NK-92 (cell line): ENCODE results near the gene PEX6.
"Not testable (repeated sequence)": the region's sequence is repeated elsewhere in the genome, so short reads cannot be mapped to it uniquely, and the experiment has no call there.

Experiments used
- DNase-seq: peaks from one replicate; lab custom pipeline; 2025; ENCODE audit not compliant: unreplicated experiment; lab: John Stamatoyannopoulos, UW

The PEX6 gene

DNA sequence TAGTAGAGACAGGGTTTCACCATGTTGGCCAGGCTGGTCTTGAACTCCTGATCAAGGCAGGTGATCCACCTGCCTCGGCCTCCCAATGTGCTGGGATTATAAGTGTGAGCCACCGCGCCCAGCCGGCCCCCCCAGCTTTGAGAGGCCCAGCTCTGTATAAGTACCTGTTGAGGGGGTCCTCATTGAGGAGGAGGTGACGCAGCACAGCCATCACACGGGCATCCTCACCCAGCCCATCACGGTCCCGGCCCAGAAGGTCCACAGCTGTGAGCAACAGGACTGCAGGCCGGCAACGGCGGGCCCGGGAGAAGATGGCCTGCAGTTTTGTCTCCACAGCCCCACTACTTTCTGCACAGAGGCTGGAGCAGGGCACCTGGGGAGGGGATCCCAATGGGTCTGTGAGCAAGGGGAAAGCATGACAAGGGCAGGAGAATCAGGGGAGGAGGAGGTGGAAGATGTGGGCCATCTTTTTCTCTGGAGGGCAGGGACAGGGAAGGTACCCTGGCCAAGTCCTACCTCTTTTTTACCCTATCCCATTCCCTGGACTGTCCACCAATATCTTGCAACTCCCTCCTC is 10.8 kb downstream of the PEX6 start:
- DNase-seq, result no peak

DNA sequence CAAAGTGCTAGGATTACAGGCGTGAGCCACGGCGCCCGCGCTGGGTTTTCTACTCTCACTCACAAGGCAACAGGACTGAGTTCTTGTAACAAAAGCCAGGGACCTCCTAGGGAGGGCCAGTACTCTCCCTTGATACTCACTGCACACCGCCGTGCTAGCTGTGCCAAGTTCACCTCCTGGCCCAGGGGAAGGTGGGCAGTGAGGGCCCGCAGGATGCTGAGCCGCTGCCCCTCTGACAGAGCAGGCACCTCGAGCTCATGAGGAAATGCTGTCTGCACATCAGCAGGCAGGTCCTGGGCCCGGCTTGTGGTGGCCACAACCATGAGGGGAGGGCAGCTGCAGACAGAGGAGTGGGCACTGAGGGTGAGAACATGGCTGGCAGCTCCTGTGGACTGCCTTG is 11.8 kb downstream of the PEX6 start:
- DNase-seq, result no peak

DNA sequence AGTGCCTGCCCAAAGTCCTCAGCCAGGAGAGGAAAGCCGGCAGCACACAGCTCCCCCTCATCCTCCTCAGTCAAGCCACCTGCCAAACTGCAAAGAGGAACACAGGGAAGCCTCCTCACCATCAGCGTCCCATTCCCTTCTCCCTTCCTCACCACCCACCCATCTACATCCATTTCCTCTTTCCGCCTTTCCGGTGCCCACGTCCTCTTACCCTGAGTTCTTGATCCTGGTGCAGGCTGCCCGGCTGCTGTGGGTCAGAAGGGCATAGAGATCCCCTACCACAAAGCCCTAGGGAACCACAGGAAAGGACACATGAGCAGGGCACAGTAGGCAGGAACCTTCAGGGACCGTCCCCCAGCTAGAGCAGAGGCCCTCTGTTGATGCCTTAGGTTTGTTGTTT is 12.4 kb downstream of the PEX6 start:
- DNase-seq, result no peak

DNA sequence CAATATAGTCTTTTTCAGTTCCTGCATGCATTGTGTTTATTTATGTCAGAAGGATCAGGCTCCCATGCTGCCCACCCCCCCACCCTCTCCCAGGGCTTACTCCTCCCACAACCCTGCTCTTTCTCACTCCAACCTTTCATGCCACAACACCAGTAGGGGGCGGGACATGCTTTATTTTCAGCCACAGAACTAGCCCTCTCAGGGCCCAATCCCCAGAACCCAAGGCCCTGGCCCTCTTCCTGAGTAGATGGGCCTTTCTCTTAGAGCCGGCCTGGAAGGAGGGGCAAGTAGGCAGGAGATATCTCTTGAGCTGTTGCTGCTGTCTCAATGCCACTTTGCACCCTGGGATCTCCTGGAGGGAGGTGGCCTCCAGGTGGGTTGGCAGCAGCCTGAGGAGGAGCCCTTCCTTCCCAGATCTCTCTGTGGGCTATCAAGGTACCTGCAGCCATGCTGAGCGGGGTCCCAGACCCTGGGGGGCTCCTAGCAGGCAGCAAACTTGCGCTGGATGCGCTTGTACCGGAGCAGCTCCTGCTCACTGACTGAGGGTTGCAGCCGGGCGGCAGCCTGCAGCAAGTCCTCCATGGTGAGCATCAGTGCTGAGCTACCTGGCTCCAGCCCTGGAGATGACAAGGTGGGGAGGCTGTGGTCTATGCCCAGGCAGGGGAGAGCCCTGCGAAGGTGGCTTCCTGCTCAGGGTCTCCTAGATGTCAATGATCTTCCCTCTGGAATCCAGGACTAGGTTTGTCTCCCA is 15.0 kb downstream of the PEX6 start:
- DNase-seq, result no peak

DNA sequence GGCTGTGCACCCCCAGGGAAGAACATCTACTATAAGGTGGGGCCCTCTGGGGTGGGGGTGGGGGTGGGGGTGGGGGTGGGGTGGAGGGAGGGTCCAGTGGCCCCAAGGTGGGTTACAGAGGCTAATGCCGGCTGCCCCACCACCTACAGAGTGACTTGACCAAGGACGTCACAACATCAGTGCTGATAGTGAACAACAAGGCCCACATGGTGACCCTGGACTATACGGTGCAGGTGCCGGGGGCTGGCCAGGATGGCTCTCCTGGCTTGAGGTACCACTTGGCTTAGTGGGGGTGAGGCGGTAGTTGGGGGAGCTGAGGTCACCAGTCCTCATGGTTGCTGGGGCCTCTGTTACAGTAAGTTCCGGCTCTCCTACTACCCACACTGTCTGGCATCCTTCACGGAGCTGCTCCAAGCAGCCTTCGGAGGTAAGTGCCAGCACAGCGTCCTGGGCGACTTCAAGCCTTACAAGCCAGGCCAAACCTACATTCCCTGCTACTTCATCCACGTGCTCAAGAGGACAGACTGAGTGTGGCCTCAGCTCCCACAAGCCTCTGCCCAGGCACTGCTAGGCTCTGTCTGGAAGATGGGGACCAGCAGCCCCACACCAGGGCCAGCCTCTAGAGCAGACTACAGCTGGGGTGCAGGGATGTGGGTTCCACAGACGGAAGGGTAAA is 15.7 kb downstream of the PEX6 start:
- no peak for DNase-seq

DNA sequence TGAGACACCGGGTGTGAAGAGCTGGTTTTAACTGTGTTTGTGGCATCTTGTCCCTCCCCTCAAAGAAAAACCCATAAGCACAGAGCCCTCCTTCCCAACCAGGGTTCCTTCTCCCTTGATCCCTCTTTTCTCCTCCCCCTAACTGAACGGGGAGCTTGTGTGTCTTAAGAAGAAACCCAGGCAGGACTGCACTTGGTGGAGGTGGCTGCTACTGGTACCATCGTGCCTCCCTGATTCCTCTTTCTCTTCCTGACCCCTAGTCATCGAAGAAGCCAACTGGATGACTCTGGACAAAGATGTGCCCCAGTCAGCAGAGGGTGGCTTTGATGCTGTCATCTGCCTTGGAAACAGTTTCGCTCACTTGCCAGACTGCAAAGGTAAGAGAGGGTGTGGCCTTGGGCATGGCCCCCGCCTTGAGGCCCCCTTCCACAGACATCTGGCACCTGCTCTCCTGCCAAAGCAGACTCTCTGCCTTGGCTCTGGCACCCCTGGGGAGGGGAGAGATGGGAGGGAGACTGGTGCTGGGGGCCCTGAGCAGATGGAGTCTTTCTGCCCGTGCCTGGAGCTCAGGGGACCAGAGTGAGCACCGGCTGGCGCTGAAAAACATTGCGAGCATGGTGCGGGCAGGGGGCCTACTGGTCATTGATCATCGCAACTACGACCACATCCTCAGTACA is 16.3 kb downstream of the PEX6 start:
- DNase-seq, result no peak

DNA sequence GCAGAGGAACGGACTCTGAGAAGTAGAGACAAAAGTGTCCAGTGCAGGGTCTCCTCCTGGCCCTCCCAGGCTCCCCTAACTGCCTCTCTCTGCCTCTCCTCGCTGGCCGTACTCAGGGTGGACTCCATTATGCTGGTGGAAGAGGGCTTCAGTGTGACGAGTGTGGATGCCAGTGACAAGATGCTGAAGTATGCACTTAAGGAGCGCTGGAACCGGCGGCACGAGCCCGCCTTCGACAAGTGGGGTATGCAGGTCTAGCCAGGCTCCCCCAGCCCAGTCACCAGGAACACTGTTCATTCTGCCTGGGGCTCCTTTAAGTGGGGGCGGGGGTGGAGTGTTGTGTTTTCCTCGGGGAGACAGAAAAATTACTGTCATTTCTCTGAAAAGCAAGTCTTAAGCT is 16.9 kb downstream of the PEX6 start:
- DNase-seq, result no peak

DNA sequence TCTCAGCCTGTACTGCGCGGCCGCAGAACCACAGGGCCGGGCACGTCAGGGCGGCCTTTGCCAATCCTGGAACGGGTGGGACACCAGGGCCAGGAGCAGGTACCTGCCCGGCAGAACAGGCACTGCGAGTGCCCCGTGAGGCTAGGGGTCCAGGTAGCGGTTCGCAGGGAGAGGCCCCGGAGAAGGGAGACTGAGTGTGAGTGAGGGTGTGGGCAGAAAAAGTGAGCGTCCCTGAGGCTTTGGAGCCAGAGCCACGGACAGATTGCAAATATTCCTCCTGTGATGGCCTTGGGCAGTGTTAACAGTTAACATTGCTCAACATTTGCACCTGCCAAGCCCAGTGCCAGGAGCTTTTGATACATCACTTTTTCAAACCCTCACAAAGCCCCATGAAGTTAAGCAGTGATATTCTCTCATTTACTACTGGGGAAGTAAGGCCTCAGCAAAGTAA is 17.9 kb downstream of the PEX6 start:
- DNase-seq, result no peak

DNA sequence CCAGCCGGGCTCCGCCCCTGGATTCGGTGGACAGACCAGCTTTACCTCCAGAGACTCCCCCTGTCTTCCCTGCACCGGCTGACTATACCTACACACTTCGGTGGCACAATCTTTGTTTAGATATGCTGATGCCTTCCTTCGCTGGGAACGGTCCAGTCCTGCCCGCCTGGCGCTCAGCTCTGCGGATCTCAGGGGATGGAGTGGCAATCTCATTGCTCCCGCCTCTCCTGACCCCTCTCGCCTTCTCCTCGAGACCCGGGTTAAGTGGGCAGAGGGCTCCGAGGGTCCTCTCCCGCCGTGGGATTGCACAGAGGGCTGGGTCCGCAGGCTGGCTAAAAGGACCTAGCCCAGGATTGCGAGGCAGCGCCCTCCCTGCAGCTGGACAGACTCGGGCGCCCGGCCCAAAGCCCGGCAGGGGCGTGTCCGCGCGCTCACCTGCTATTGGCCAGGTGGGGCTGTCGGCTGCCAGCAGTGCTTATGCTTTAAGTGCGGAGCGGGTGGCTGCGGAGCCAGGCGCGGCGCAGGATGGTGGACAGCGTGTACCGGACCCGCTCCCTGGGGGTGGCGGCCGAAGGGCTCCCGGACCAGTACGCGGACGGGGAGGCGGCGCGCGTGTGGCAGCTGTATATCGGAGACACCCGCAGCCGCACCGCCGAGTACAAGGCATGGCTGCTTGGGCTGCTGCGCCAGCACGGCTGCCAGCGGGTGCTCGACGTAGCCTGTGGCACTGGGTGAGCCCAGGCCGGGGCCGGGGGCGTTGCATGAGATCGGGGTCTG is 18.6 kb downstream of the PEX6 start, which contains the start of gene GNMT:
Gene GNMT (plus strand): TSS at position 512 of the 777 bp plus-strand sequence. CDS start 14 bp downstream, at position 526.
- DNase-seq, result no peak

DNA sequence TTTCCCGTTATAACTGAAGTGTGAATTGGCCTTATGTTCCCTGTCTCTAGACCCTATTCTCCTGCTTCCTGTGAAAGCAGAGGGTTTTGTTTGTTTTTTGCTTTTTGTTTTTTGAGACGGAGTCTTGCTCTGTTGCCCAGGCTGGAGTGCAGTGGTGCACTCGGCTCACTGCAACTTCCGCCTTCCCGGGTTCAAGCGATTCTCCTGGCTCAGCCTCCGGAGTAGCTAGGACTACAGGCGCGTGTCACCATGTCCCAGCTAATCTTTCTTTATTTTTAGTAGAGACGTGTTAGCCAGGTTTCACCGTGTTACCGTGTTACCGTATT is 19.1 kb downstream of the PEX6 start:
- DNase-seq, result no peak

DNA sequence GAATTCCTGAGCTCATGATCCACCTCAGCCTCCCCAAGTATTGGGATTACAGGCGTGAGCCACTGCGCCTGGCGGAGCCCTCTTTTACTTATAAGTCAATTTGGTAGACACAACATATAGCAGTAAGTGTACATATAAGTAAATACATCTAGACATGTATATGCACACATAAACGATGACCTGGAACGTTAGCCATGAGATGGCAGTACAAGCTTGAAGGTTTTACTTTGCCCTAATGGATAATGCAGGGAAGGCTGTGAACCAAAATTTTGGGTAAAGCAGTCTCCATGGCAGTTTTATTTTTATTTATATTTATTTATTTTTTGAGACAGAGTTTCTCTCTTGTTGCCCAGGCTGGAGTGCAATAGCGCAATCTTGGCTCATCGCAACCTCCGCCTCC is 20.9 kb downstream of the PEX6 start:
- no peak for DNase-seq

DNA sequence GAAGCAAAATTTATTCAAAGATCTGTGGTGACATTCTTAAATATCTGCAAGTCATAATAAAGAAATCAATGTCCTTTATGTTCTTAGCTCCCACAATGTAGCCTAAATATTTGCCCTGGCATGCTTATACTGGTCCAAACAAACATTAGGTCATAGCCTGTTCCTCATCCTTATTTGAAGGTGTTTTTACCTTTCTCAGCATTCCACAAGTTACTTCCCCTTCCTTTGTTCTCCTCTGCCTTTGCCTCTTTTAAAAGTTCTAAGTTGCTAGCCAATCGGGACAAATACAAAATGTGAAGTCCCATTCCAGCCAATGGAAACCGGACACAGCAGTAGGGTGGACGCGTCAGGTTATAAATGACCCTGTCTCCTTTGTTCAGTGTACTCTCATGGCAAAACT is 24.6 kb downstream of the PEX6 start:
- DNase-seq, result not testable (repeated sequence)

DNA sequence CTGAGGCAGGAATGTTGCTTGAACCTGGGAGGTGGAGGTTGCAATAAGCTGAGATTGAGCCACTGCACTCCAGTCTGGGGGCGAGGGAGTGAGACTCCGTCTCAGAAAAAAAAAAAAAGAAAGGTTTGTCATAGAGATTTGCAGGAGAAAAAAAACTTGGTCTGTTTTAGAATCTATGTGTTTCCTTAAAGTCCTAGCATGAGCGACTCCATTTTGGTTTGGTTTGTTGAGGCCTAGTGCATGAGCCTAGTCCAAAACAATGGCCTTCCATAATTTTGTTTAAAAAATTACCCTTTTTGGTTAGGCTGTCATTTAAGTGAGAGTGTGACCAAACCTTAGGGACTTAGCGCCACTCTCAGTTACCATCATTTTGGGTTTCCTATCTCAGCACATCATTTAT is 26.6 kb downstream of the PEX6 start:
- DNase-seq, result no peak

DNA sequence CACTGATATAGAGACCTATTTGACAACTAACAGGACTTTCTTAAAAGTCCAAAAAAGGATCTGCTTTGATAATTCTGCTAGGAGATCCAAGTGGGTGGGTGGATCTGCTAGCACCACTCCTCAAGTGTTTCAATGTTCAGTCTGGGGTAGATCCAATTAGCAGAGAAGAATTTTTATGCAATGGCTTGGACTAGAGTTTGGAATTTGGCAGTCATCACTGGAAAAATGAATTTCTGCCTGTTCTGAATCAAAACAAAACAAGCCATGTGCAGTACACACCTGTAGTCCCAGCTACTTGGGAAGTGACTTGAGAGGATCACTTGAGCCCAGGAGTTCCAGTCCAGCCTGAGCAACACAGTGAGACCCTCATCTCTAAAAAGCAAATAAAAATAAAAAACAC is 31.0 kb downstream of the PEX6 start:
- no peak for DNase-seq

DNA sequence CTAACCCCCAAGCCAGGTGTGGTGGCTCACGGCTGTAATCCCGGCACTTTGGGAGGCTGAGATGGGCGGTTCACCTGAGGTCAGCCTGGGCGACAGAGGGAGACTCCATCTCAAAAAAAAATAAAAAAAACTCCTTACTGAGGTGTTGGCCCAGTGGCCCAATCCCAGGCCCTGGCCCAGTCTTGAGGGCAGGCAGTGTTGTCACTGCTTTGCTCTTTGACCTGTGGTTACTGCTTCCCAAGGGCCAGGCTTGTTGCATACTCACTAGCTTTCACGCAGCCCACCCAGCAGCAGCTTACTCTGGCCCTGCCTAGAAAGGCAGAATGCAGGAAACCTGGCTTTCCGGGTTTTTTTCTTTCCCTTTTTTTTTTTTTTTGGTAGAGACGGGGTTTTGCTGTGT is 36.5 kb downstream of the PEX6 start:
- DNase-seq, result no peak

DNA sequence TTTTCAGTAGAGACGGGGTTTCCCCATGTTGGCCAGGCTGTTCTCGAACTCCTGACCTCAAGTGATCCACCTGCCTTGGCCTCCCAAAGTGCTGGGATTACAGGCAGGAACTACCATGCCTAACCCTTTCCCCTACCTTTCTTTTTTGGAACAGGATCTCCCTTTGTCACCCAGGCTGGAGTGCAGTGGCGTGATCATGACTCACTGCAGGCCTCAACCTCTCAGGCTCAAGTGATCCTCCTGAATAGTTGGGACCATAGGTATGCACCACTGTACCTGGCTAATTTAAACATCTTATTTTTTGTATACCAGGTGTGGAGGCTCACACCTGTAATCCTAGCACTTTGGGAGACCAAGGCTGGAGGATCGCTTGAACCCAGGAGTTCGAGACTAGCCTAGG is 37.6 kb downstream of the PEX6 start:
- not testable (repeated sequence) for DNase-seq

DNA sequence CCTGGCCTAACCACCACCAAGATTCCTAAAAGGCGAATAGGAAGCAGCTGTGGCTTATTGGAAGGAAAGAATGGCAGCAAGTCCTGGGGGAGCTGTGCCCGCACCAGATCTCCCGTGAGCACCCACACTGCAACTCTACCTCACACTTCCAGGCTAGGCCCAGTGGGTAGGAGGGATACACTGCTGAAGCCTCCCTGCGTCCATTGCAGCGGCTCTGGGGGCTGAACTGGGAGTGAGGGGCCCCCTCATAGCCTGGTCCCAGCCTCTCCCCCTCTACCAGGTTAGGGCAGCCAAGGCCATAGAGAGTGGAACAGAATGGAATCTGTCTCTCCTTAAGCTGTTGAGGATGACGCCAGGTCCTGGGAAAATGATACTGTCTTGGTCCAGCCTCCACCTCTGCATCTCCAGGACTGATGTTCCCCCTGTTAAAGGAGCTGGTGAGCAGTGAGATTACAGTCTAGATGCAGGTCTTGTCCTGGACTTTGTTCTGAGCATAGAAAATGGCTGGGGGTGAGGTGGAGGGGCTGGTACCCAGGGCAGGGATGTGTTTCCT is 38.4 kb downstream of the PEX6 start:
- no peak for DNase-seq

DNA sequence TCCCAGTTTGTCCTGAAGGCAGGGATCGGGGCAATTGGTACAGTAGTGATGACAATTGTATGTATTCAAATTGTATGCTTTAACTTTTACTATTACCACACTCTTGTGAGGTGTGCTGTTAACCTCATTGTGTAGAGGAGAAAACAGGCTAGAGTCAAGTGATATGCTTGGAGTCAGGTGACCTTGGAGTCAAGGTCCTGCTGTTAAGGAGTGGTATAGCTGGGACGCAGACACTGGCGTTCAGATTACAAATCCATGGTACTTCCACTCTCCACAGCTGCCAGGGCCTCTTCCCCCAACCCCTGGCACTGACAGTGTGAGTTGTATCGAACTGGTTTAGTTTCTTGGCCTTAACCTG is 39.2 kb downstream of the PEX6 start:
- DNase-seq, result no peak

DNA sequence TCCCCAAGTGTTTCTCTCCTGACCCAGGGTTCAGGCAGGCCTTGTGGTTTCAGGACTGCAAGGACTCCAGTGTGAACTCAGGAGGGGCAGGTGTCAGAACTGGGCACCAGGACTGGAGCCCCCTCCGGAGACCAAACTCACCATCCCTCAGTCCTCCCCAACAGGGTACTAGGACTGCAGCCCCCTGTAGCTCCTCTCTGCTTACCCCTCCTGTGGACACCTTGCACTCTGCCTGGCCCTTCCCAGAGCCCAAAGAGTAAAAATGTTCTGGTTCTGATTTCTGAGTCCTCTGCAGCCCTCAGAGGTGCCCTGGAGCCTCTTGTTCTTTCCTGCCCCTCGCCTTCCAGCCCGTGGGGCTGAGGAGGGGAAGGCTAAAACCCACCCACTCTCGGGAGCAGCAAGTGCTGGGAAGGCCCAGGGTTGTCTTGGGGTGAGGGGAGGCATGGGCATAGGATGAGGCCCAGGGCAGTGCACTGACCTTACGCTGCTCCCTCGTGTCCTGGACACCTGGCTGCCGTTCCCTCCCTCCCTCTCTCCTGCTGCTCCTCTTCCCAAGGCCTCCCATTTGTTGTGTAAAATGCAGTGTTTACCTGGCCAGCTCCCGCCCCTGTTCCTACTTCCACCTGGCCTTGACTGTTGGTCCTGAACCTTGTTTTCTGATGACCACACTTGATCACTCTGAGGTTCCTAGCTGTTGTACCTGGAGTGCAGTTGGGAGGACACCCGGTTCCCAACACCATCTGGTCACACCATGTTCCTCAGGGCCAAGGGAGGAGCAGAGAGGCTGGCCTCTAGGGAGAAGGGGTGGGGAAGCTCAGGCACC is 39.8 kb downstream of the PEX6 start:
- no peak for DNase-seq

DNA sequence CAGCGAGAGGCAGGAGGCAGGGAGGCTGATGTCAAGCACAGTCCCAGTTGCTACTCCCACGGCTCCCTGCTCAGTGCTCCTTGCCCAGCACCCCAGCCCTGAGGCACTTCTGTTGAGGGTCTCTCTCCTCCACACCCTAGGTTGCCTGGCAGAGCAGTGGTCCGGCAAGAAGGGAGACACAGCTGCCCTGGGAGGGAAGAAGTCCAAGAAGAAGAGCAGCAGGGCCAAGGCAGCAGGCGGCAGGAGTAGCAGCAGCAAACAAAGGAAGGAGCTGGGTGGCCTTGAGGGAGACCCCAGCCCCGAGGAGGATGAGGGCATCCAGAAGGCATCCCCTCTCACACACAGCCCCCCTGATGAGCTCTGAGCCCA is 40.6 kb downstream of the PEX6 start:
- no peak for DNase-seq
